Activated gamma-delta T cell treated with anti-CD3 and anti-CD28 coated beads, Interleukin-2, amount 50 U/mL, for 16 hours (primary cell): ENCODE measurements around the gene NCK2.
"Not testable (repeated sequence)": the region's sequence is repeated elsewhere in the genome, so short reads cannot be mapped to it uniquely, and the experiment has no call there.

Source experiments
- DNase-seq: peaks from one replicate; pipeline ENCODE4 v3.0.0-alpha.2; 2020; ENCODE audit warnings: low read depth

NCK2 gene

DNA sequence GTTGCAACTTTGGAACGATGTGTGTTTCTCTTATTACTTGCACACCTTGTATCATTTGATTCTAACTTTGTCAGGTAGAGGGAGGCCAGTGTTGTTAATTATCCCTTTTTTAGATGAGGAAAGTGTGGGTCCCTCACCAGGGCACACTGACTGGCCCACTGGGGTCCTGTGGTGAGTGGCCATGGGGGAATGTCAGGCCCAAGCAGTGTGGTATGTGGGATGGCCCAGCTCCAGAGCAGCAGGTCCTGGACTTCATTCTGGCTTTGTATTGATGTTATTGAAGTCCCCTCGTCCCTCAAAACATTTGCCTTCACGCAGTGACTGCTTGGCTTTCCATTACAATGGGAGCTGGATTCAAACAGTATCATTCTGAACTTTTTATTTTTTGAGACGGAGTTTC is 11.7 kb downstream of the NCK2 start:
- no peak for DNase-seq

GRCh38 chr2:105756865-105757264 is 12.2 kb downstream of the NCK2 start:
- not testable (repeated sequence) for DNase-seq

DNA sequence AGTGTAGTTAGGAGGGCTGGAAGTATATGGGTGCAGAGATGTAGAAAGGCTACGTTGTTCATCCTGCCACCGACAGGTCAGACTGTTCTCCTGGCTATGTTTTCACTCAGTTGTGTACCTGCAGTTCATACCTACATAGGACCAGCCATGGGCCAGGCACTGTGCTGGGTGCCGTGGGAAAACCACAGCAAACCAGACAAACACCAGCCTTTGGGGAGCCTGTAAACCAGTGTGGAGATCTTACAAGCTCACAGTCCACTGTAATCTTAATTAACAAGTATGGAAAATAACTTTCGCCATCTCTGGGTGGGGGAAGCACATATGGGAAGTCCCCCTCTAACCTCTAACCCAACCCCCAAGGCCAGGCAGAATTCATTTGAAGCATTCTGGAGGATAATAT is 12.7 kb downstream of the NCK2 start:
- DNase-seq: no peak

GRCh38 chr2:105760191-105760590 is 15.5 kb downstream of the NCK2 start:
- no peak for DNase-seq

- no peak for DNase-seq
These were observed 16.1 kb downstream of the NCK2 start for GRCh38 chr2:105760639-105761337.

DNA sequence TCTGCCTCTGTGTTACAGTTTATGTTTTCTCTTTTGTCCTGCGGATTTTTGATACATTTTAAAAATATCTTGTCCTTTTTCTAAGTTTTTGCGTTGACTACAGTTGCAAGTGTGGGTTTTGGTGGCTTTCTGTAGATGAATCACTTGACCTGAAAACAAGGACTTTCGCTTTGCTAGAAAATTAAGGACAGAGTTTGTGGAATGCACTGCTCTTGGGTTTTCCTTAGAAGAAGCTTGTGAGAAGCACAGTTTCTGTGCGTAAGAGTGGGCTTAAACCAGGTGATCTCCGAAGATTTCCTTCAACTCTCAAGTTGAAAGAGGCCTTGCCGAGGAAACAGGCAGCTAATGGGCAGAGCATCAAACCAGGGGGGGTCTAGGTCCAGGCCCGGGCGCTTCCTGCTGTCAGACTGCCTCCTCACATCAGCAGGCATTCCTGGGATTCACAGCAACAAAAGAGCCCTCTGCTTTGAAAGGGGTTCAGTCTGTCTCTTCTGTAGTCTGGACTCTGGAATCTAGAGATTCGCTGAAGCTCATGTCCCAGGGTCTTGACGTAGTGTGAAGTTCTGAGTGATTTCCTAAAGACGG is 17.3 kb downstream of the NCK2 start:
- DNase-seq: no peak

DNA sequence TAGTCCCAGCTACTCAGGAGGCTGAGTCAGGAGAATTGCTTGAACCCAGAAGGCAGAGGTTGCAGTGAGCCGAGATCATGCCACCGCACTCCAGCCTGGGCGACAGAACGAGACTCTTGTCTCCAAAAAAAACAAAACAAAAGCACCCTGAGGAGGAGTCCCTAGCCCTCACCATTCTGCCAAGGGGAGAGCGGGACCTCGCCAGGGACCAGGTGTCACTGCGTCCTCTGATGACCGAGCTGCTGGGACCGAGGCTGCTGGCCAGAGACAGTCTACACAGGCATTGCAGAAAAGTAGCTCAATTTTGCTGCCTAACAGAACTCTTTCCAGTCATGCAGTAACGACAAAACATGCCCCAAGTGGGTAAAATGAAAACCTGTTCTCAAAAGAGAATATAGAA is 18.4 kb downstream of the NCK2 start:
- DNase-seq: no peak

- no peak for DNase-seq
These were observed 19.3 kb downstream of the NCK2 start for GRCh38 chr2:105764059-105764458.

DNA sequence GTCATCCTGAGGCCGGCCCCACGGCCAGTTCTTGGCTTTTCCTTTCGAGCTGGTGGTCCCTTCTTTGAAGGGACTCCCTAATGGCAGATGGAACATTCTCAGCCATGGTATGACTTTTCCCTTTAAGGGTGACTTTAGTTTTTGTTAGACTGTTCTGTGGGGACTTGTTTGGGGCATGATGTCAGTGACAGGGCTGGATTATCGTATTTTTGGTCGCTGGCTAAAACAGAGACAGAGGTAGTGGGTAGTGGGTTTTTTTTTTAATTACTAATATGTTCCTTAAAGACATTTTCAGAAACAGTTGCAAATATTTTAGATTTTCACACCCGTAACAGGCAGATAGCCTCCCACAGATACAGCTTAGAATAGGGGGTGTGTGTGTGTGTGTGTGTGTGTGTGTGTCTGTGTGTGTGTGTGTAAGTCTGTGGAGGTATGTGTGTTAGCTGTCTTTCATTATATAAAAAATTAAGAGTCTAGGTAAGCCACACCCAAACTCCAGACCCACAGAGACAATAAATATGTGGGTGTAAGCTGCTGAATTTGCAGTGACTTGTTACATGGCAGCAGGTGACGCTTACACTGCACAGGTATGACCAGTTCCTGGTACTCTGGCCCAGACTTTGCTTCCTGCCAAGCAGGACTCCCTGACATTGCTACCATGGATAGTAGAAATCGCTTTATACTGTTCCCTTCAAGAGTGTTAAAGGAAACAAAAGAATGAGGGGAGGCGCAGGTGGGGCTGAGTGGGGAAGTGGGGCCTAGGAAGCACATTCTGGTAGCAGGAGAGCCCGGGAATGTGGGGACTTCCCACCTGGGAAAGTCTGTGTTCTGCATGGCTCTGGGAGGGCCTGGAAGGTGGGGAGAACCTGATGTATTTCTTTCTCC is 20.9 kb downstream of the NCK2 start:
- no peak for DNase-seq

GRCh38 chr2:105766300-105766866 is 21.7 kb downstream of the NCK2 start:
- no peak for DNase-seq

- no peak for DNase-seq
These were observed 23.5 kb downstream of the NCK2 start for GRCh38 chr2:105768176-105768575.

DNA sequence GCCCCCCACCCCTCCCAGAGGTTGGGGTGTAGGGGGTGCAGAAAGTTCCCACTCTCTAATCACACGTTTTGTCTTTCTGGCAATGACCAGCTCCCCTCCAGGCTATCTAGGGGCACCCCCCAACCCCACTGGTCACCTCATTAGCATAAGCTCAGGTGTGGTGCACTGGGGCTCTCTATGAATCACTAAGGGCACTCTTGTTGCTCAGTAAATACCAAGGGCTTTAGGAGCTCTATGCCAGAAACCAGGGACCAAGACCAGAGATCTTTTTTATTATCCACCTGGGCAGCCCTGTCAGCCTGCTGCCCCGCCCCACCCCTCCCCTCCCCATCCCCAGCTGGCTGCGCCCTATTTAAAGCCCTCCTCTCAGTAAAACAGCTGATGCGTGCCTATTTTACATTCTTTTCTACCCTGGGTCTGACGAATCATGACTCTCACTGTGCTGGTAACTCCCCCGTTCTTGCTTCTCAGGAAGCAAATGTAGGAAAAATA is 24.3 kb downstream of the NCK2 start:
- DNase-seq: no peak

- DNase-seq: no peak
These were observed 24.8 kb downstream of the NCK2 start for GRCh38 chr2:105769504-105769903.

DNA sequence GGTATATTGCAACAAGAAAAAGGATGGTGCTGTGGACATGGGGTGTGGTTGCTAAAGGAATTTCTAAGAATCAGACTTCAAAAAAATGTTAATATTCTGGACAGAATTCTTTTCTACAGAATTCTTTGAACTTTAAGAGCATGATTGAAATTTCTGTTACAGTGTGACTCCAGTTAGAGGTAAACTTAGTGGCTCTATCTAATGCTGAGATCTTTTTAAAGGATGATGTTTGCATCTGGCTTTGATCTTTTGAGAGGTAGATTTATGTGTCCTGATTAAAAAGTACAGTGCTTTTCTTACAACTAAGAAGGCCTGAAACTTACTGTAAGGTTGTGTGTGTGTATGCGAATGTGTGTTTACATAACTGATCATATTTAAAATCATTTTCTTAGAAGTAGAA is 25.4 kb downstream of the NCK2 start:
- no peak for DNase-seq

DNA sequence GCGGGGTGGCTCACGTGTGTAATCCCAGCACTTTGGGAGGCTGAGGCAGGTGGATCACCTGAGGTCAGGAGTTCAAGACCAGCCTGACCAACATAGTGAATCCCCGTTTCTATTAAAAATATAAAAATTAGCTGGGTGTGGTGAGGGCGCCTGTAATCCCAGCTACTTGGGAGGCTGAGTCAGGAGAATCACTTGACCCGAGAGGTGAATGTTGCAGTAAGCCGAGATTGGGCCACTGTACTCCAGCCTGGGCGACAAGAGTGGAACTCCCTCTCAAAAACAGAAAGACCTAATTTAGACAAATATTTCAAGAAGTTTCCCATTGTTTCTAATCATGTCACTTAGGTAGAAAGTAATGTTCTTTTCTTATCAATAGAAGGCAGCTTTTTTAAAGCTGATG is 26.6 kb downstream of the NCK2 start:
- not testable (repeated sequence) for DNase-seq

GRCh38 chr2:105771836-105772235 is 27.1 kb downstream of the NCK2 start:
- no peak for DNase-seq

GRCh38 chr2:105772362-105772761 is 27.6 kb downstream of the NCK2 start:
- DNase-seq: no peak

- no peak for DNase-seq
These were observed 28.9 kb downstream of the NCK2 start for GRCh38 chr2:105773568-105773967.

- no peak for DNase-seq
These were observed 30.1 kb downstream of the NCK2 start for GRCh38 chr2:105774781-105775337.

- no peak for DNase-seq
These were observed 31.3 kb downstream of the NCK2 start for GRCh38 chr2:105775809-105776559.

DNA sequence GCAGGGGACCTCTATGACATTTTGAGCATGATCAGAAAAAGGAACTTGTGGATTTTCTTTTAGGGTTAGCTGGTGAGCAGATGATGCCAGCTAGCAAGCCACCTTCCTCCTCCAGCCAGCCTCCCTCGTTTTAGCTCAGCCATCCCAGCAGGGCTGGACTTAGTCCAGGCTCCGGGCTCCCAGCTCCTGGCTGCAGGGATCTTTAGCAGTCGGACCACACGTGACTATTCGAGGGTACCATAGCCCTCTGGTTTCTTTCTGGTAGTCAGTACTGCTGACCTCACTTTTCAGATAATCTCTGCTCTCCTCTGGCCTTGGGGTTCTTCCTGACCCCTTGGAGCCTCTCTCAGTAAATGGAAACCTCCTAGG is 31.8 kb downstream of the NCK2 start:
- DNase-seq: no peak
